Keratinocyte (primary cell): Measurements from ENCODE around the gene SCP2. TPM values are rescaled to one million over a fixed set of nuclear protein-coding genes. Genes with fewer than 3 reads are reported as not detected.

Experiments used
- DNase-seq: peaks from one replicate; pipeline ENCODE4 v3.0.0-alpha.2; 2011; ENCODE audit warnings: low read depth, missing footprints, low spot score
- FAIRE-seq: peaks from 2 replicates; lab custom pipeline; 2011; peaks lifted over from hg19 to GRCh38; lab: Jason Lieb, UNC
- H2AFZ ChIP-seq: 2 replicates; pipeline ENCODE4 v1.6.0; 2012; ENCODE audit warnings: low read length, control low read depth, inconsistent platforms; ENCODE audit not compliant: control insufficient read depth
- H3K27ac ChIP-seq: 2 replicates; pipeline ENCODE4 v1.5.1; 2011; ENCODE audit warnings: low read length; ENCODE audit not compliant: control insufficient read depth, insufficient read depth
- H3K27me3 ChIP-seq: 3 replicates; pipeline ENCODE4 v1.6.0; 2011; ENCODE audit warnings: low read length; ENCODE audit not compliant: control insufficient read depth, insufficient read depth; ENCODE audit errors: extremely low read depth
- H3K36me3 ChIP-seq, 2 experiments: 2 replicates in 1 of 2; 3 replicates in 1 of 2; pipeline ENCODE4 v1.5.1; 2011; ENCODE audit warnings: low read length in 2 of 2, mild to moderate bottlenecking in 1 of 2; ENCODE audit not compliant: control insufficient read depth in 2 of 2, insufficient read depth in 2 of 2; ENCODE audit errors: extremely low read depth in 1 of 2
- H3K4me1 ChIP-seq: 3 replicates; pipeline ENCODE4 v1.5.1; 2011; ENCODE audit warnings: low read length; ENCODE audit not compliant: control insufficient read depth, insufficient read depth; ENCODE audit errors: extremely low read depth
- H3K4me2 ChIP-seq: 3 replicates; pipeline ENCODE4 v1.6.0; 2011; ENCODE audit warnings: low read depth, low read length; ENCODE audit not compliant: control insufficient read depth, insufficient read depth; ENCODE audit errors: extremely low read depth
- H3K4me3 ChIP-seq, 3 experiments: fragments of 200-600 bp in 1 of 3; sonication (generic) in 1 of 3; 2 replicates in 2 of 3; 3 replicates in 1 of 3; pipeline ENCODE4 v1.5.1; 2011 to 2016; ENCODE audit warnings: low read length in 3 of 3, mild to moderate bottlenecking in 3 of 3, control low read depth in 2 of 3, inconsistent platforms in 1 of 3, low read depth in 1 of 3, mixed read lengths in 1 of 3, mixed run types in 1 of 3, moderate library complexity in 1 of 3; ENCODE audit not compliant: control insufficient read depth in 2 of 3, insufficient read depth in 2 of 3; ENCODE audit errors: extremely low read depth in 1 of 3
- H3K79me2 ChIP-seq: 2 replicates; pipeline ENCODE4 v1.6.0; 2012; ENCODE audit warnings: low read length; ENCODE audit not compliant: control insufficient read depth, insufficient read depth
- H3K9ac ChIP-seq: 3 replicates; pipeline ENCODE4 v1.6.0; 2011; ENCODE audit warnings: low read length; ENCODE audit not compliant: control insufficient read depth, insufficient read depth; ENCODE audit errors: extremely low read depth
- H3K9me1 ChIP-seq: 3 replicates; pipeline ENCODE4 v1.6.0; 2011; ENCODE audit warnings: low read length; ENCODE audit not compliant: control insufficient read depth, insufficient read depth; ENCODE audit errors: extremely low read depth
- H3K9me3 ChIP-seq: 2 replicates; pipeline ENCODE4 v1.5.1; 2012; ENCODE audit warnings: low read depth, low read length; ENCODE audit not compliant: control insufficient read depth
- H4K20me1 ChIP-seq: 3 replicates; pipeline ENCODE4 v1.6.0; 2011; ENCODE audit warnings: low read length; ENCODE audit not compliant: control insufficient read depth, insufficient read depth; ENCODE audit errors: extremely low read depth
- EZH2 ChIP-seq: IDR thresholded peaks from one replicate; pipeline ENCODE4 v1.6.1; 2012; ENCODE audit warnings: inconsistent platforms, mild to moderate bottlenecking, low read length, moderate library complexity
- dilution Hi-C: fragments of 300-500 bp; cut with MboI; formaldehyde crosslinking; loops from one replicate; pipeline ENCODE4 v1.7.0; 2020; ENCODE audit warnings: low sequenced_read_pairs; ENCODE audit not compliant: extremely low pct_ligation_motif_present
- polyA plus RNA-seq, 5 experiments: library from polyadenylated mRNA; depleted of rRNA in 3 of 5; stranded (reverse) in 3 of 5; stranded (forward) in 1 of 5; unstranded in 1 of 5; fragments of >200 nt; gene quantifications; 1 replicate in 1 of 5; 2 replicates in 3 of 5; 3 replicates in 1 of 5; pipeline versions ENCODE4 v1.2.1 to v1.2.3, GENCODE V29; 2011 to 2012; ENCODE audit warnings: missing spikeins in 2 of 5, low read depth in 1 of 5, low replicate concordance in 1 of 5
- TF ChIP-seq, protein P1 (sequence below), 3 experiments: IDR thresholded peaks in 1 of 3; conservative IDR thresholded peaks in 1 of 3; optimal IDR thresholded peaks in 1 of 3; 2 replicates in 2 of 3; 3 replicates in 1 of 3; pipeline versions ENCODE3 to v1.5.1; 2011; ENCODE audit warnings: low read length in 3 of 3, mild to moderate bottlenecking in 3 of 3, moderate library complexity in 2 of 3, control low read depth in 1 of 3, inconsistent platforms in 1 of 3; ENCODE audit not compliant: insufficient read depth in 2 of 3; ENCODE audit errors: extremely low read depth in 1 of 3

SCP2 gene
- polyA plus RNA-seq, 1 donor (not counting 4 experiments of a cell fraction or from before 2014, with no cell fraction given): 116 TPM

DNA sequence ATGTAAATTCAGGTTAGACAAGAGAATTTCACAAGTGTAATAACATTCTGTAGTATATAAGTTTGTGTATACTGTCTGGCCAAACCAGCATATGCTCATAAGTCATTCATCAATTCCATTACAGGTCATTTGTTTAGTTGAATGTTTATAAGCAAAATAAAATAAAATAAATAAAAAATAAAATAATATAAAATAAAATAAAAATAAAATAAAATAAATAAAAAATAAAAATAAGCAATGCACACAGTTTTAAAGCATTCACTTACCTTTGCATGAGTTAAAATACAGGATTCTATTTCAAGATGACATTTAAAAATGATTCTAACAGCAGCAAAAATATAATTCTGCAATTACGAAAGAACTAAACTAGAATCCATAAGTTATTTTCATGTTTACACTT is 144.8 kb downstream of the SCP2 start:
- no peak overlapping the region for H3K9ac ChIP-seq
- H3K79me2 ChIP-seq: no peaks in the 10 kb centered on the region
- no peak overlapping the region for H2AFZ ChIP-seq
- no peaks in the 10 kb centered on the region for H3K36me3 ChIP-seq
- FAIRE-seq: no peak
- H3K9me1 ChIP-seq: no peaks in the 10 kb centered on the region
- no peaks in the 10 kb centered on the region for H3K4me1 ChIP-seq
- no peak overlapping the region for H3K27ac ChIP-seq
- TF ChIP-seq EZH2: no peak
- TF ChIP-seq, protein P1, sequence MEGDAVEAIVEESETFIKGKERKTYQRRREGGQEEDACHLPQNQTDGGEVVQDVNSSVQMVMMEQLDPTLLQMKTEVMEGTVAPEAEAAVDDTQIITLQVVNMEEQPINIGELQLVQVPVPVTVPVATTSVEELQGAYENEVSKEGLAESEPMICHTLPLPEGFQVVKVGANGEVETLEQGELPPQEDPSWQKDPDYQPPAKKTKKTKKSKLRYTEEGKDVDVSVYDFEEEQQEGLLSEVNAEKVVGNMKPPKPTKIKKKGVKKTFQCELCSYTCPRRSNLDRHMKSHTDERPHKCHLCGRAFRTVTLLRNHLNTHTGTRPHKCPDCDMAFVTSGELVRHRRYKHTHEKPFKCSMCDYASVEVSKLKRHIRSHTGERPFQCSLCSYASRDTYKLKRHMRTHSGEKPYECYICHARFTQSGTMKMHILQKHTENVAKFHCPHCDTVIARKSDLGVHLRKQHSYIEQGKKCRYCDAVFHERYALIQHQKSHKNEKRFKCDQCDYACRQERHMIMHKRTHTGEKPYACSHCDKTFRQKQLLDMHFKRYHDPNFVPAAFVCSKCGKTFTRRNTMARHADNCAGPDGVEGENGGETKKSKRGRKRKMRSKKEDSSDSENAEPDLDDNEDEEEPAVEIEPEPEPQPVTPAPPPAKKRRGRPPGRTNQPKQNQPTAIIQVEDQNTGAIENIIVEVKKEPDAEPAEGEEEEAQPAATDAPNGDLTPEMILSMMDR (optimal IDR thresholded peaks at IDR 0.05 in 1 of 3, IDR thresholded peaks at IDR 0.05 in 1 of 3, conservative IDR thresholded peaks at IDR 0.05 in 1 of 3; ENCODE audit: extremely low read depth in 1 of 3, insufficient read depth in 2 of 3, low read length in 3 of 3): no peak
- no peak overlapping the region for H3K4me3 ChIP-seq
- no peak for DNase-seq
- no peak overlapping the region for H3K4me2 ChIP-seq
- no peaks in the 10 kb centered on the region for H4K20me1 ChIP-seq
- H3K27me3 ChIP-seq: no peaks in the 10 kb centered on the region
- no peaks in the 10 kb centered on the region for H3K9me3 ChIP-seq
- dilution Hi-C loops: no loop called here

DNA sequence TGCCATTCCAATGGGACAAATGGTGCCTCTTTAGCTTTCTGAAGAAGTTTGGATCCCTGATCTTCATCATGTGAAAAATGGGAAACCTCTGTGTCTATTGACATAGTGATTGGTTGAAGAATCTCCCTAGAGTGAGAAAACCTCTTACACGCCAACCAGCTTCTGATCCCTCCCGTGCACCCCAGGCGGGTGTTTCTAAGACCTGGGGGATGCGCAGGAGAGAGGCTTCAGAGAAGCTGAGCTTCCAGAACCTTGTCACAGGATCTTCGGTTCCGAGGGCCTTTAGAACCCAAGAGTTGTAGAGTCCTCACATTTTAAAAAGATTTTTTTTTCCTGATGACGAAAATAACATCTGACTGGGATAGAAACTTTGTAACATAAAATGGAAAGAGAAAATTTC is 146.2 kb downstream of the SCP2 start:
- dilution Hi-C loops: no loop called here
- FAIRE-seq (no peak), DNase-seq (no peak)
- no peaks in the 10 kb centered on the region for H3K4me1 ChIP-seq
- H3K79me2 ChIP-seq: no peaks in the 10 kb centered on the region
- H2AFZ ChIP-seq: no peak overlapping the region
- peaks cover 5% of the 10 kb centered on the region for H3K27me3 ChIP-seq
- no peaks in the 10 kb centered on the region for H3K9me1 ChIP-seq
- no peaks in the 10 kb centered on the region for H3K9me3 ChIP-seq
- no peak overlapping the region for H3K9ac ChIP-seq
- no peaks in the 10 kb centered on the region for H4K20me1 ChIP-seq
- TF ChIP-seq, protein P1 (optimal IDR thresholded peaks at IDR 0.05 in 1 of 3, IDR thresholded peaks at IDR 0.05 in 1 of 3, conservative IDR thresholded peaks at IDR 0.05 in 1 of 3; ENCODE audit: extremely low read depth in 1 of 3, insufficient read depth in 2 of 3, low read length in 3 of 3): no peak
- no peak for TF ChIP-seq EZH2
- H3K4me3 ChIP-seq: no peak overlapping the region
- no peak overlapping the region for H3K4me2 ChIP-seq
- no peaks in the 10 kb centered on the region for H3K36me3 ChIP-seq
- H3K27ac ChIP-seq: no peak overlapping the region
